Cortex of kidney (tissue), 1 donor: ENCODE results near the gene ZNF490.
"Not testable (repeated sequence)": the region's sequence is repeated elsewhere in the genome, so short reads cannot be mapped to it uniquely, and the experiment has no call there.

Experiments
- DNase-seq: peaks from one replicate; lab custom pipeline; 2025; lab: John Stamatoyannopoulos, UW

ZNF490 gene

DNA sequence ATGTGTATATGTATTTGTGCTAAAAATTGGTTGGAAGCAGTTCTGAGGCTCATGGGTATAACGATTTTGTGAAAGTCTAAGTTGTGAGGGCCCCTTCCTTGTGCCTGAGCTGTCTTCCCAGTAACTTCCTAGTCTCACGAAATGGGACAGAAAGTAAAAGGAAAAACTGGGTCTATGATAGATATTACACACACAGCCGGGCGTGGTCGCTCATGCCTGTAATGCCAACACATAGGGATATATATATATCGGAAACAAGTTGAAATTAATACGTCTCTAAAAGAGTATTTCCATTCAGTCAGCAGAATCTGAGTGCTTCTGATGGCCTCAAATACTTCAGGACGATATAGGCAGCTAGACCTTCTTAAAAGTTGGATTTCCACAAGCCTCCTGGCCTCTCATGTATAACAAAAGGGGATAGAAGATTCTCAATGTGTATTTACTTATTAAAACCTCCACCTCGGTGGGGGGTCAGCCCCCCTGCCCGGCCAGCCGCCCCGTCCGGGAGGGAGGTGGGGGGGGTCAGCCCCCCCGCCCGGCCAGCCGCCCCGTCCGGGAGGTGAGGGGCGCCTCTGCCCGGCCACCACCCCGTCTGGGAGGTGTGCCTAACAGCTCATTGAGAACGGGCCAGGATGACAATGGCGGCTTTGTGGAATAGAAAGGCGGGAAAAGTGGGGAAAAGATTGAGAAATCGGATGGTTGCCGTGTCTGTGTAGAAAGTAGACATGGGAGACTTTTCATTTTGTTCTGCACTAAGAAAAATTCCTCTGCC is 10.8 kb upstream of the ZNF490 start:
- DNase-seq, result not testable (repeated sequence)

DNA sequence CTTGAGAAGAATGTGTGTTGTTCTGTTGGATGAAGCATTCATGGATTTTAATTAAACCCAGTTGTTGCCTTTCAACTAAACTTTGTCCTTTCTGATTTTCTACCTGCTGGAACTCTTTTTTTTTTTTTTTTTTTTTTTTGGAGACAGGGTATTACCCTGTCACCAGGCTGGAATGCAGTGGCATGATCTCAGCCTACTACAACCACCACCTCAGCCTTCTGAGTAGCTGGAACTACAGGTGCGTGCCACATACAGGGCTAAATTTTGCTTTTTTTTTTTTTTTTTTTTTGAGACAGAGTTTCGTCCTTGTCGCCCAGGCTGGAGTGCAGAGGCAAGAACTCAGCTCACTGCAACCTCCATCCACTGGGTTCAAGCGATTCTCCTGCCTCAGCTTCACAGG is 7.0 kb upstream of the ZNF490 start:
- DNase-seq, result no peak

DNA sequence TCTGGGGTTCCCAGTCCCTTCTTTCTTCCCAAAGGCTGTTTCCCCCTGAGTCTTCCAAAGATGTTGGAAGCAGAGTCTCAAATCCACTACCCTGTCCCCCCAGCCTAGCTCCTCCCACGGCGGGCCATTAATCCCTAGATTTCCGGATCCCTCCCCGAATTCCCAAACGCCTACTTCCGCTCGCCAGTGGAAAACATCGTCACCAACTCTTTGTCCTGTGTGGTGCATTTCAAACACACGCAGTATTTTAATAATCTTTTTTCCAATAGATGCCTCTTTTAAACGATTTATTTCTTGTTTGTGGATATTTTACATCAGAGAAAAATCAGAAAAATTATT is 717 bp upstream of the ZNF490 start:
- no peak for DNase-seq

DNA sequence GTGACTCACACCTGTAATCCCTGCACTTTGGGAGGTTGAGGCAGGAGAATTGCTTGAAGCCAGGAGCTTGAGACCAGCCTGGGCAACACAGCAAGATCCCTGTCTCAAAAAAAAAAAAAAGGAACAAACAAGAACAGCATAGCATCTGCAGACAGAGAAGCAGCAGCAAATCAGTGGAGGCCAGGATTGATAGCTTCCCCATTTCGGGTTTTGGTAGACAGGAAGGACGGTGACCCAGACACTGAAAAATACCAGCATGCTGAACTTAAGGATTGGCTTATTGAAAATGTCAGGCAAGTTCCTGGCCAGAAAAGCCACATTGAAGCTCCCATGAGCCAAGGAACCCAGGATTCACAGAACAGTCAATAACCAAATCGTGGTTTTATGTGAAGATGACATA is 3.0 kb downstream of the ZNF490 start:
- DNase-seq, result no peak

DNA sequence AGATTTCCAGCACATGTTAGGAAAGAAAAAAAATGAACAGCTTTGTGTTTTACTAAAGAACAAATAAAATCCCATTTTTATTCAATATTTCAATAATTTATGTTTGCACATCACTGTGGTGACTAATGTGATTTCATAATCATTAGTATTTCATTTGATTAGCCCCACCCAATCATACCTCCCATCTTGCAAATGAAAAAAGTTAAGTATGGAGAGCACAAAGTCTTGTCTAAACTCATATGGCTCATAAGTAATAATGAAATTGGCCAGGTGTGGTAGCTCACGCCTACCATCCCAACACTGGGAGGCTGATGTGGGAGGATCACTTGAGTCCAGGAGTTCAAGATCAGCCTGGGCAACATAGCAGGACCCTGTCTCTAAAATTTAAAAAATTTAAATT is 3.8 kb downstream of the ZNF490 start:
- DNase-seq, result no peak

GRCh38 chr19:12603714-12604113 is 6.9 kb downstream of the ZNF490 start:
- DNase-seq, result no peak

DNA sequence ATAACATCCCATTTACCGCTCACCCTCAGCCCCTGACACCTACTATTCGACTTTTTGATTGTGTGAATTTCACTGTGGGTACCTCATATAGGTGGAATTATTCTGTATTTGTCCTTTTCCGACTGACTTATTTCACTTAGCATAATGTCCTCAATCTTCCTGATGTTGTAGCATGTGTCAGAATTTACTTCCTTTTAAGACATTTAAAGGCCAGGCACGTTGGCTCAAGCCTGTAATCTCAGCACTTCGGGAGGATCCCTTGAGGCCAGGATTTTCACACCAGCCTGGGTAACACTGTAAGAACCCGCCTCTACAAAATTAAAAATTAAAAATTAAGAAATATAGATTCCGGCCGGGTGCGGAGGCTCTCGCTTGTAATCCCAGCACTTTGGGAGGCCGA is 13.0 kb downstream of the ZNF490 start:
- DNase-seq, result no peak

DNA sequence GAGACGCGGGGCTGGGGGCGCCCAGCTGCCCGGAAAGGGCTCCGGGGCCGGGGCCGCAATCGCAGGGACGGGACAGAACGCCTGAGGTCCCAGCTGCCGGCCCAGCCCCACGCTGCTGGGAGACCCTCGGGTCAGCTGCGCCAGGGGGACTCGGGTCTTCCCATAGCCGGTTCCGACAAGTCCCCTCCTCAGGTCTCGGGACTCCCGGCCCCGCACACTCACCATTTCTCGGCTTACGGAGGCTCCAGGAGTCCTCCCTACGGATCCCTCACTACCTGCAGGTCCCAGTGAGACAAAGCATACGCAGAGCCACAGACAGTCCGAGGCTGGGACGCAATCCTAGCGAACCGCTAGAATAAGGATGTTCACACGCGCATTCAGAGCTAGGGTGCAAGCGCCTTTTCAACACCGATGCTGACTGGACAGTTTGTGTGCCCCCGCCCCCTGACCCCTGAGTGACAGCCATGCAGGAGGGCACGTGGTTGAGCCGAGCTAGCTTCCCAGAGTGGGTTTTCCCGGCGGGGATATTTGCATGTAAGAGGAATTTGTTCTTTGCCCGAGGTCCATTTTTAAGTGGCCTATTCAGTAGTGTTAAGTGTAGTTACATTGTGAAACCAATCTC is 13.6 kb downstream of the ZNF490 start:
- no peak for DNase-seq

DNA sequence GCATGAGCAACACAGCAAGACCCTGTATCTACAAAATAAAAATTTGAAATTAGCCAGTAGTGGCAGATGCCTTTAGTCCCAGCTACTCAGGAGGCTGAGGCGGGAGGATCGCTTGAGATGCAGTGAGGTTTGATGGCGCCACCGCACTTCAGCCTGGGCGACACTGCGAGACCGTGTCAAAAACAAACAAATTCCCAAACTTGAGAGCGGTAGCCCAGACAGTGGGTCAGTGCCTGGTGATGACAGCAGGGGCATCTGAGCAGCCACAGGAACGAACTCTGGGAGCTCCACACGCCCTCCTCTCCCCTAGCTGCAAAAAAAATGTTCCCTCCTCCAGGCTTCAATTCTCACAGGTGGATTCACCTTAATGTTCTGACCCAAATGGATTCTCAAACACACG is 14.1 kb downstream of the ZNF490 start:
- DNase-seq, result no peak

DNA sequence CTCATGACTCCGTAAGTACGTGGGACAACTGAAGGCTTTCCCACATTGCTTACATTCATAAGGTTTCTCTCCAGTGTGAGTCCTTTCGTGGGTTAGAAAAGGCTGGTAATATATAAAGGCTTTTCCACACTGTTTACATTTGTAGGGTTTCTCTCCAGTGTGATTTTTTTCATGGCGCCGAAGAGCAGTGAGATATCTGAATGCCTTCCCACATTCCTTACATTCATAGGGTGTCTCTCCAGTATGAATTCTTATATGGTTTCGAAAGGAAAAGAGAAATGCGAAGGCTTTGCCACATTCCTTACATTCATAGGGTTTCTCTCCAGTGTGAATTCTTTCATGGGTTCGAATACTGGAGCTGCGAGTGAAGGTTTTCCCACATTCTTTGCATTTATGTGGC is 29.5 kb downstream of the ZNF490 start:
- no peak for DNase-seq

DNA sequence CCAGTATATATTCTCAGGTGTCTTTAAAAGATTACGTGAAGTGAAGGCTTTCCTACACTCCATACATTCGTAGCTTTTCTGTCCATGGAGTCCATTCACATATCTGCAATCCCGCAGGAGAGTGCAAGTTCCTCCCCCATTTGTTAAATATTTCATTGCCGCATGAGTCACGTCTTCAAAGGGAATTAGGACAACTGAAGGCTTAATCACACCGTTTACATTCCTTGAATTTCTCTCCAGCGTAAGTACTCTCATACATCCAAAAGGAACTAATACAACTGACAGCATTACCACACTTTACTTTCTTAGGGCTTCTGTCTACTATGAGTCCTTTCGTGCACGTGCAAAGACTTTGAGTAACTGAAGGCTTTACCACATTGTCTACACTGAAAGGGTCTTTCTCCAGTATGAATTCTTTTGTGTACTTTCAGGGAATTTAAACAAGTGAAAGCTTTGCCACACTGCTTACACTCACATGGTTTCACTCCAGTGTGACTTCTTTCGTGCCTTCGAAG is 30.4 kb downstream of the ZNF490 start:
- no peak for DNase-seq

DNA sequence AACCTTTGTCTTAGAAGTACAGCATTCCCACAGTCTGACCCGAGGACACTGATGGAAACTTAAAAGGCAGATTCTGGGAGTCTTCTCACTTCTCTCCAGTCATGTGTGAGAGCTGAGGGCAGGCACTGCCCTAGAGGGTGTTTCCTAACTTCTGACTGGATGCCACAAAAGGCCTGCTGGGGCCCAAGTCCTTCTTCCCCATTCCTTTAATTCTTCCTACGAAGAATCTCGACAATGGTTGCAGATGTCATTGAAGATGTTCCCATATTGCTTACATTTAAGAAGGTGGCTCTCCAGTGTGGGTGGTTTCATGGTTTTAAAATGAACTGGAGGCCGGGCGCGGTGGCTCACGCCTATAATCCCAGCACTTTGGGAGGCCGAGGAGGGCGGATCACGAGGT is 32.0 kb downstream of the ZNF490 start:
- no peak for DNase-seq

- DNase-seq, result no peak
These were observed 36.6 kb downstream of the ZNF490 start for GRCh38 chr19:12574036-12574435.

DNA sequence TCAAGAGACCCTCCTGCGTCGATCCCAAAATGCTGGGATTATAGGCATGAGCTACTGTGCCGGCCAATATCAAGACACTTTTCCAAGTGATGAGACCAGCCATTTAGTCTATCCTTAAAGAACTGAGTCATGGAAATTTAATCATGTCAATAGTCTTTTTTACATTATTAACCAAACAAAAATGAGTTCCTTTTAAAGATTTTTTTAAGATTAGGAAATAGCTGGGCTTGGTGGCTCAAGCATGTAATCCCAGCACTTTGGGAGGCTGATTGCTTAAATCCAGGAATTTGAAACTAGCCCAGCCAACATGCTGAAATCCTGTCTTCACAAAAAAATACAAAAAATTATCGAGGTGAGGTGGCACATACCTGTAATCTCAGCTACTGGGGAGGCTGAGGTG is 42.7 kb downstream of the ZNF490 start:
- DNase-seq, result no peak

GRCh38 chr19:12566380-12566779 is 44.2 kb downstream of the ZNF490 start:
- not testable (repeated sequence) for DNase-seq

DNA sequence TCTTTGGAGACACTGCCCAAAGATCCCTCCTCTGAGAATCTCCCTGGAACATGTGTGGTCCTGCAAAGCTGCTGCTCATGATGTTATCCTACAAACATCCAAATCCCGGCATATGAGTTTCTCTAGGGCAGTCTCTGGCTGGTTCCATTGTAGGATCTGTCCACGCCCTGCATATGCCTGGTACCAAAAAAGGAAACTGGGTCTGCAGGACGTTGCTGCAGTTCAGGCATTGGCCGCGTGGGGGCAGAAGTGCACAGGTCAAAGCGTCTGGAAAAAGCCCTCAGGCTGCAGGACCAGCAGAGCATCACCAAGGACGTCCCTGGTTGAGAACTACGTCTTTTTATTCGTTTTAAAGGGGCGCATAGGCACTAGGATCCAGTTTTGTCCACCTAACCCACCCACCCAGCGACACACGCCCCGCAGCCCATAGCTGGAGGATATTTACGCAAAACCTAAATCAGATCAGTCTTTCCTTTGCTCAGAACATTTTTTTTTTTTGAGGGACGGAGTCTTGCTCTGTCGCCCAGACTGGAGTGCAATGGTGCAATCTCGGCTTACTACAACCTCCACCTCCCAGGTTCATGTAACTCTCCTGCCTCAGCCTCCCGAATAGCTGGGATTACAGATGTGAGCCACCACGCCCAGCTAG is 46.5 kb downstream of the ZNF490 start:
- no peak for DNase-seq

DNA sequence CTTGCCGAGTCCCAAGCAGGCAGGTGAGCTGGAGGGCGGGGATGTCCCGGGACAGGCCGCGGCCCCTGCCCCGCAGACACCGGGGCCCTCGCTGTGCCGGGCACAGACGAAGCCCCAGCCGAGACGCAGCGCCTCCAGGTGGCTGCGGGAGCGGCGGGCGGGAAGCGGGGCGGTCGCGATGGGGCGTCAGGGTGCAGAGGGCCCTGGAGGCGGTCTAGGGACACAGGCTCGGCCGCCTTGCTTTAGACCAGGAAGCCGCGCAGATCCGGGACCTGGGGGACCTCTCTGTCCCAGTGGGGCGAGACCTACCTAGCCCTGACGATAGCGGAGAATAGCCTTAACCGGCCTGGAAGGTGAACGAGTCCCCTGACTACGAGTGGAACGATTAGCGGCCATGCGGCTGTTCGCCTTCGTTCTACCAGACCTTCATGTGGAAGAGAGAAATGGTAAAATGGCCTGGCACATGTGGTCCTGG is 55.1 kb downstream of the ZNF490 start:
- DNase-seq, result no peak

- DNase-seq, result no peak
These were observed 59.4 kb downstream of the ZNF490 start, which contains the start of gene ZNF564 for GRCh38 chr19:12551060-12551832. Gene ZNF564 (minus strand): TSS chr19:12551482. CDS start chr19:12551332, 150 bp downstream.

GRCh38 chr19:12546903-12547302 is 63.7 kb downstream of the ZNF490 start:
- no peak for DNase-seq

DNA sequence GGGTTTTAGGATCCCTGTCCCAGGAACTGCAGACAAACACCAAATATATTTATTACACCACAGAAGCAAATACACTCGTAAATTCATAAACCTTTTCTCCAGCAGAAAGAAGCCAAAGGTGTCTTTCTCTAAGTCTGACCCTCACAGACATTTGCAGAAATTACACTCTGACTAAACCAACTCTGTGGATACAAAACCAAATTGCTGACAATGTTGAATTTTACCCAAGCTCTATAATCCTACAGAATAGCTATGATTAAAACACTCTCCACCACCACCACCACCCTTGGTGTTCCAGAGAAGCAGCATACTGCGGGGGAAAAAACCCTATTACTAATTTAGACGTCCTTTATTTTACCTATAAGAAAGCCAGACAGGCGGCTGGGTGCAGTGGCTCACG is 64.5 kb downstream of the ZNF490 start:
- DNase-seq, result no peak

DNA sequence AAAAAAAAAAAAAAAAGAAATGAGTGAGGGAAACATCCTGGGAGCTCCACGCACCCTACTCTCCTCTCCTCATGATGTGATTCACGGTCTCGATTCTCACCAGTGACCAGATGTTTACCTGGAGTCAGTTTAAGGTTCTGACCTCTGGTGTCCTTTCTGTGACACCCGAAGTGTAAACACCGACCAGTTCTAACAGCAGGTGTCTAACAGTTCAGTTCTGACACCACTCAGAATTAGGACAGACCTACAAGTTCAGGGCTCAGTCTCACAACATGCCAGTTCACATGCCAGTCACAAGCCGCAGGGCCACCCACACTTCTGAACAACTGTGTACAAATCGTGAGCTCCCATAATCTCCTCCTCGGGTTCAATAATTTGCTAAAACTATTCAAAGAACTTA is 65.3 kb downstream of the ZNF490 start:
- DNase-seq, result no peak

DNA sequence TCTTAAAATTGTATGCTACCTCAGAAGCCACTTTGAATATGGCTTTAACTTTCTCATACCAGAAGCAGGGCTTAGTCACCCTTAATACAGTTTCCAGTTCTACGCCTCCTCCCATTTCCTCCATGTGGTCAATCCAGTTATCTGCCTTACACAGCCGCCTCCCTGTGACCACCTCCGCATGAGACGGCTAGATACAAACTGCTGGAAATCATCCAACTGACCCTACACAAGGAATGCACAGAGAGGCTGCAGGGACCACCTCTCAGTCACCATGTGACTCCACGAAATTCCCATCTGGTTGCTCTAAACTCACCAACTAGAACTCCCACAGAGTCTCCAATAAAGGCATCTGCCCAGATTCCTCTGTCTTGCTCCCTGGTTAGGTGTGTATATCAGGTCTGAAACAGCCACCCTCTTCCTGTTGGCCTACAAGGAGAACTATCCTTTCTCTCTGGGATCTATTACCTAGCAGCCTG is 66.2 kb downstream of the ZNF490 start:
- no peak for DNase-seq
